K562 (cell line): ENCODE results near the gene NRXN3. TPM values are rescaled to one million over a fixed set of nuclear protein-coding genes. Genes with fewer than 3 reads are reported as not detected.

Source experiments
- ATAC-seq: fragments of 200-7000 bp; cut with Tn5 transposase; 3 replicates; pipeline ENCODE4 v1.9.1; 2020; ENCODE audit warnings: moderate library complexity
- BruUV-seq: library from RNA; stranded (reverse); fragments of 400-500 nt; replicated peaks from 2 replicates; lab custom pipeline; 2021; lab: Mats Ljungman, UMichigan
- CTCF ChIA-PET: fragments of 300-600 bp; formaldehyde crosslinking; extraction: SDS; loops from one replicate; lab custom pipeline; 2021; ENCODE audit warnings: low intra/inter-chr PET ratio; lab: Yijun Ruan, JAX
- POLR2A ChIA-PET: fragments of 300-600, 350-650 bp; sonication (Branson Sonifier 250); formaldehyde crosslinking; extraction: SDS; loops from one replicate; lab custom pipeline; 2021; ENCODE audit warnings: antibody characterized with exemption, inconsistent platforms; lab: Yijun Ruan, JAX
- DNase-seq, 4 experiments: peaks; one replicate each; pipeline versions ENCODE4 v3.0.0 to v3.0.0-alpha.2; 2011 to 2018; ENCODE audit warnings: low spot score in 3 of 4, mixed read lengths in 3 of 4; ENCODE audit errors: extremely low read depth in 1 of 4
- FAIRE-seq: peaks from 2 replicates; lab custom pipeline; 2011; peaks lifted over from hg19 to GRCh38; lab: Jason Lieb, UNC
- H2AFZ ChIP-seq: 2 replicates; pipeline ENCODE4 v1.6.0; 2011; ENCODE audit warnings: low read depth, low read length, control low read depth, inconsistent platforms
- H3K27ac ChIP-seq: fragments of 200-600 bp; 3 replicates; pipeline ENCODE4 v1.8.0; 2011; ENCODE audit warnings: low read depth, mild to moderate bottlenecking, control low read depth, inconsistent platforms, low read length, moderate library complexity, mixed read lengths; ENCODE audit errors: extremely low read depth
- H3K27me3 ChIP-seq, 2 experiments: fragments of 300-600 bp in 1 of 2; 2 replicates in 1 of 2; 3 replicates in 1 of 2; pipeline versions ENCODE4 v1.6.0 to v1.8.0; 2011; ENCODE audit warnings: inconsistent platforms in 2 of 2, low read length in 2 of 2, mild to moderate bottlenecking in 1 of 2, mixed read lengths in 1 of 2, moderate library complexity in 1 of 2; ENCODE audit not compliant: control insufficient read depth in 2 of 2, insufficient read depth in 2 of 2
- H3K36me3 ChIP-seq: fragments of 300-600 bp; 3 replicates; pipeline ENCODE4 v1.8.0; 2011; ENCODE audit warnings: mild to moderate bottlenecking, low read length, inconsistent platforms; ENCODE audit not compliant: control insufficient read depth, insufficient read depth
- H3K4me1 ChIP-seq, 2 experiments: fragments of 200-600 bp in 1 of 2; replicated peaks in 1 of 2; 2 replicates in 1 of 2; 3 replicates in 1 of 2; pipeline versions ENCODE4 v1.5.1 to v1.8.0; 2011; ENCODE audit warnings: inconsistent platforms in 2 of 2, low read length in 2 of 2, mild to moderate bottlenecking in 1 of 2, mixed read lengths in 1 of 2, moderate library complexity in 1 of 2; ENCODE audit not compliant: control insufficient read depth in 2 of 2, insufficient read depth in 2 of 2
- H3K4me2 ChIP-seq: 2 replicates; pipeline ENCODE4 v1.6.1; 2011; ENCODE audit warnings: low read length, control low read depth, inconsistent platforms, mixed read lengths; ENCODE audit not compliant: insufficient read depth
- H3K4me3 ChIP-seq: fragments of 200-600 bp; sonication (generic), shearing (Covaris generic); 2 replicates; pipeline ENCODE4 v1.5.1; 2016; ENCODE audit warnings: control low read depth, inconsistent platforms
- H3K79me2 ChIP-seq: fragments of 200-600 bp; 3 replicates; pipeline ENCODE4 v1.8.0; 2011; ENCODE audit warnings: low read length, inconsistent platforms; ENCODE audit not compliant: control insufficient read depth, insufficient read depth
- H3K9ac ChIP-seq, 2 experiments: 2 replicates each; pipeline versions ENCODE4 v1.6.0 to v1.6.1; 2011; ENCODE audit warnings: low read depth in 2 of 2, low read length in 2 of 2, control low read depth in 1 of 2, inconsistent platforms in 1 of 2, mild to moderate bottlenecking in 1 of 2, mixed read lengths in 1 of 2; ENCODE audit not compliant: insufficient read depth in 1 of 2
- H3K9me1 ChIP-seq: one replicate; pipeline ENCODE4 v1.6.0; 2011; ENCODE audit warnings: inconsistent platforms, mild to moderate bottlenecking, low read length, moderate library complexity; ENCODE audit not compliant: control insufficient read depth, insufficient read depth
- H3K9me3 ChIP-seq: replicated peaks from 2 replicates; pipeline ENCODE4 v1.5.1; 2011; ENCODE audit warnings: low read depth, low read length, inconsistent platforms; ENCODE audit not compliant: control insufficient read depth, insufficient read depth
- H4K20me1 ChIP-seq: replicated peaks from 2 replicates; pipeline ENCODE4 v1.6.1; 2011; ENCODE audit warnings: low read length, inconsistent platforms, mixed read lengths; ENCODE audit not compliant: control insufficient read depth, insufficient read depth
- ASH1L ChIP-seq: fragments of 450-650 bp; IDR thresholded peaks from 2 replicates; pipeline ENCODE4 v1.6.1; 2018; ENCODE audit warnings: borderline replicate concordance, mild to moderate bottlenecking, low read depth; ENCODE audit not compliant: partially characterized antibody
- ATF7 ChIP-seq: fragments of 450-650 bp; IDR thresholded peaks from 2 replicates; pipeline ENCODE4 v1.7.1; 2014; ENCODE audit warnings: mild to moderate bottlenecking, moderate library complexity
- BRD9 ChIP-seq: fragments of 450-650 bp; IDR thresholded peaks from 2 replicates; pipeline ENCODE4 v1.6.1; 2018; ENCODE audit warnings: low read depth; ENCODE audit not compliant: partially characterized antibody
- ERF ChIP-seq: fragments of 450-650 bp; formaldehyde crosslinking; IDR thresholded peaks from 2 replicates; pipeline ENCODE4 v1.4.0; 2020; ENCODE audit warnings: mild to moderate bottlenecking, mixed read lengths
- GATA2 ChIP-seq: sonication (generic); formaldehyde crosslinking; IDR thresholded peaks from 2 replicates; pipeline ENCODE4 v1.4.0; 2020; ENCODE audit warnings: mild to moderate bottlenecking, missing genetic modification reagents
- GATAD2B ChIP-seq: fragments of 450-650 bp; IDR thresholded peaks from 2 replicates; pipeline ENCODE4 v1.6.1; 2017; ENCODE audit warnings: mild to moderate bottlenecking, borderline replicate concordance
- KDM4B ChIP-seq, 2 experiments: fragments of 450-650 bp in 1 of 2; sonication (generic) in 1 of 2; IDR thresholded peaks; 2 replicates each; pipeline ENCODE4 v1.6.1; 2016 to 2017; ENCODE audit warnings: borderline replicate concordance in 2 of 2, antibody characterized with exemption in 1 of 2, low read depth in 1 of 2, mild to moderate bottlenecking in 1 of 2
- POLR2A ChIP-seq: fragments of 450-650 bp; conservative IDR thresholded peaks from 2 replicates; pipeline ENCODE4 v1.6.1; 2016
- RBBP5 ChIP-seq: fragments of 200-600 bp; sonication (generic); IDR thresholded peaks from 2 replicates; pipeline ENCODE4 v1.6.1; 2012; ENCODE audit warnings: borderline replicate concordance, mild to moderate bottlenecking, low read length, control low read depth, inconsistent platforms; ENCODE audit not compliant: insufficient read depth, poor library complexity, severe bottlenecking
- RBM17 ChIP-seq: fragments of 200-400 bp; formaldehyde crosslinking; IDR thresholded peaks from 2 replicates; pipeline ENCODE4 v1.6.1; 2017; ENCODE audit warnings: low read depth, mild to moderate bottlenecking, low read length, borderline replicate concordance
- ZBTB12 ChIP-seq: fragments of 250-450 bp; sonication (Bioruptor Pico); IDR thresholded peaks from 2 replicates; pipeline ENCODE4 v1.4.0; 2020
- ZNF699 ChIP-seq: fragments of 250-450 bp; sonication (Bioruptor Pico); IDR thresholded peaks from 2 replicates; pipeline ENCODE4 v1.8.0; 2021; ENCODE audit warnings: mild to moderate bottlenecking, moderate library complexity; ENCODE audit not compliant: insufficient replicate concordance
- WGBS: fragments of 100-300 bp; shearing (Covaris generic); methylation state at CpG from one replicate; pipeline ENCODE4 v1.1.6; 2016; ENCODE audit warnings: low coverage, mixed read lengths; ENCODE audit not compliant: insufficient coverage; ENCODE audit errors: missing lambda C conversion rate; 5-methylcytosine and 5-hydroxymethylcytosine counted together
- in situ Hi-C: fragments of 300-500 bp; cut with MboI; formaldehyde crosslinking; loops from 4 replicates; pipeline ENCODE4 v1.15.0; 2018; ENCODE audit warnings: inconsistent platforms, mixed read lengths
- intact Hi-C: fragments of 100-400 bp; cut with micrococcal nuclease; formaldehyde crosslinking; loops from 2 replicates; pipeline ENCODE4 v1.14.2; 2022
- polyA plus RNA-seq, 8 experiments: library from polyadenylated mRNA; depleted of rRNA in 4 of 8; stranded (reverse) in 5 of 8; unstranded in 3 of 8; fragments of >200 nt; fragmentation: Nextera tagmentation in 2 of 8; fragmentation: Illumina TruSeq in 1 of 8; extraction: Ambion mirVana in 2 of 8; extraction: Trizol in 1 of 8; gene quantifications; 2 replicates each; pipeline versions ENCODE4 v1.2.1 to v1.2.3, GENCODE V29; 2011 to 2014; ENCODE audit warnings: inconsistent platforms in 1 of 8, missing spikeins in 1 of 8
- total RNA-seq, 7 experiments: library from RNA; depleted of rRNA in 6 of 7; stranded (reverse); fragments of >200 nt in 6 of 7; fragmentation: Illumina TruSeq in 2 of 7; extraction: Trizol in 2 of 7; gene quantifications; 2 replicates each; pipeline versions ENCODE4 v1.2.1 to v1.2.3, GENCODE V29; 2011 to 2021; ENCODE audit warnings: low replicate concordance in 1 of 7

The NRXN3 gene
- total and polyA plus RNA-seq, 9 of the 15 experiments (the other 6 are each of a cell fraction or from before 2014, with no cell fraction given) = 0.09 TPM; not detected in 8

- H3K9ac ChIP-seq = no peak overlapping the region
- H2AFZ ChIP-seq = no peak overlapping the region
- no peak overlapping the region for H3K27ac ChIP-seq
- no TSS peak for BruUV-seq
- no peak overlapping the region for H3K4me2 ChIP-seq
- no peaks in the 10 kb centered on the region; the same call in 1 of the 2 replicates for H4K20me1 ChIP-seq
- CTCF ChIA-PET = no interaction called here
- FAIRE-seq (no peak), DNase-seq (no peak), ATAC-seq (no peak)
- 0% methylated on average over 3 of the region's 5 CpGs for WGBS
- peaks cover 0 to 8% of the 10 kb centered on the region in 2 experiments; a peak in 2 of 5 replicates for H3K27me3 ChIP-seq
- no peaks in the 10 kb centered on the region for H3K79me2 ChIP-seq
- H3K36me3 ChIP-seq = no peaks in the 10 kb centered on the region
- H3K4me3 ChIP-seq = no peak overlapping the region
- POLR2A ChIA-PET = no interaction called here
- no peaks in the 10 kb centered on the region for H3K4me1 ChIP-seq
- intact Hi-C loops (no loop called here), in situ Hi-C loops (no loop called here)
- no peaks in the 10 kb centered on the region for H3K9me3 ChIP-seq
- no peak for TF ChIP-seq ERF (CRISPR knock-in tag)
- no peak for TF ChIP-seq ZNF699 (CRISPR knock-in tag)
- no peak for TF ChIP-seq KDM4B (IDR thresholded peaks at IDR 0.05; ENCODE audit: borderline replicate concordance in 2 of 2, low read depth in 1 of 2)
- no peak for TF ChIP-seq GATA2 (CRISPR knock-in tag)
- no peak for TF ChIP-seq RBBP5
- no peak for TF ChIP-seq BRD9
- TF ChIP-seq ASH1L = no peak
- TF ChIP-seq POLR2A = no peak
- TF ChIP-seq ZBTB12 (CRISPR knock-in tag) = no peak
- TF ChIP-seq RBM17 = no peak
- no peak for TF ChIP-seq GATAD2B
- TF ChIP-seq ATF7 = no peak
- no peaks in the 10 kb centered on the region for H3K9me1 ChIP-seq
Observed at GRCh38 chr14:78242086-78242485, 71.9 kb downstream of the NRXN3 start.
